Measurements from ENCODE around the gene PSMB8. TPM values are rescaled to one million over a fixed set of nuclear protein-coding genes. Genes with fewer than 3 reads are reported as not detected.

The PSMB8 gene
- total RNA-seq, 1 donor from 2014 or later = 44.9 TPM

DNA sequence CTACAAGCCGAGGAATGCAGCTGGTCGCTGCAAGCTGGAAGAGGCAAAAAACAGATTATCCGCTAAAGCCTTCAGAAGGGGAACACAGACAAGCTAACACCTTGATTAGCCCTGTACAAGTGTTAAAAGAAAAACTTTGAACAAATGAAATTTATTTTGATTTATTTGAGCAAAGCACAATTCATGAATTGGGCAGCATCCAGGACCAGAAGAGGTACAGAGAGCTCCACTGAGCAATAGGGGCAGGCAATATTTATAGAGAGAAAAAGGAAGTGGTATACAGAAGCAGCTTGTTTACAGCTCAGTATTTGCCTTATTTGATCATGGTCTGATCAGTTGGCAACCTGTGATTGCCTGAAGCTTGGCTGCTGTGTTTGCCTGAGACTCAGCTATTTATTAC is 44.7 kb downstream of the PSMB8 start:
- no peak for DNase-seq (ENCODE audit: low spot score)

DNA sequence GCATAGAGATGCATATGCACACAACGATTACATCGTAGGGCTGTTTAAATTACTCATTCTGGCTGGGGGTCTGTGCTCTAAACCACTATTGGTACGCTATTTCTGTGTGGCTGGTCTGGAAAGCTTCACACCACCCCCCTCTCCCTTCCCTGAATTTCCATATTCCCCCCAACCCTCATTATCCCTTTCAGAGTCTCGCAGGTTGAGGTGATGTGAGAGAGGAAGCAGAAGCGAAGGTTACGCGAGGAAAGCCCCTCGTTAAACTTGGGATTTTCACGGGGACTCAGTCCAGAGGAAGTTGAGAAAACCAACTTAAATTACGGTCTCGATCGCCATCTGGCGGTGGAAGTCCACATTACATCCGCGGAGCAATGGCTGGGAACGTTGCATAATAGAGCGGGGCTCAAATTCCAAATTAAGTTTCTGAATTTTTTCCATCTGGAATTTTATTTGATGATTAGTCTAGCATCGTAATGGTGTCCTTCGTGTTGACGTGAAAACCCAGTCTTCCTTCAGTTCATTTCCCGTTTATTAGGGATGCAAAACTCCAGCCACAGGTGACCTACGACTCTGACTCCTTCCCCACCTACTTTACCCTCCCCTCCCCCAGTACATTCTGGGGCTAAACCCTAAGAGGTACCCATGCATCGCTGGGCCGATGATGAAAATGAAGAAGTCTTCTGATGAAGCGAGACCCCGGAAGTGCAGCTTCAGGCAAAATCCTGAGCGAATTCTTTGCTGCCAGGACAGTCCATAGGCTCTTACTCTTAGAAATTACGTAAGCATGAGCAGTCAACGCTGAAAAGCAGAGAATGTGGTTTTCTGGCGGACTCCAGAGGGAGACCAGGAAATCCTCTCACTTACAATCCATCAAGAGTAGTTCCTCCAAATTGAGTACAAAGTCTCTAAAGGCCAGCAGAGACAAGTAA is 46.7 kb downstream of the PSMB8 start:
- peak; percentile 82 for DNase-seq (ENCODE audit: low spot score)

DNA sequence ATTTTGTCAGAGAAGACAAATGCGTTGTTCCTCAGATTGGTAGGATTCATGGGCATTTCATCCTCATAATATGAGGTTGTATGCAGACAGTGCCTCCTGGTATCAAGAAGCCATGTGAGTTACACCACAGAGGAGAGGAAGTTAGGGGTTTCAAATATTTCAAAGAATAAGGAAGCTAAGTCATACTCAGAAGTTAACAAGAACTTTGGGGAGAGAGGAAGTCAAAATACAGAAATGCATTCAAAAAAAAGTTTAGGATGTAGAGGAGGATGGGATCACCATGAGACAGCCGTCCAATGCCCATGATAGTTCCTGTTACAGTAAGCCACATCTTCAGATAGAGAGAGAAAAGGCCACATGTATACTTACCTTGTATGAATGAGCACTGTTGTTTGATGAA is 49.3 kb downstream of the PSMB8 start:
- no peak for DNase-seq (ENCODE audit: low spot score)

DNA sequence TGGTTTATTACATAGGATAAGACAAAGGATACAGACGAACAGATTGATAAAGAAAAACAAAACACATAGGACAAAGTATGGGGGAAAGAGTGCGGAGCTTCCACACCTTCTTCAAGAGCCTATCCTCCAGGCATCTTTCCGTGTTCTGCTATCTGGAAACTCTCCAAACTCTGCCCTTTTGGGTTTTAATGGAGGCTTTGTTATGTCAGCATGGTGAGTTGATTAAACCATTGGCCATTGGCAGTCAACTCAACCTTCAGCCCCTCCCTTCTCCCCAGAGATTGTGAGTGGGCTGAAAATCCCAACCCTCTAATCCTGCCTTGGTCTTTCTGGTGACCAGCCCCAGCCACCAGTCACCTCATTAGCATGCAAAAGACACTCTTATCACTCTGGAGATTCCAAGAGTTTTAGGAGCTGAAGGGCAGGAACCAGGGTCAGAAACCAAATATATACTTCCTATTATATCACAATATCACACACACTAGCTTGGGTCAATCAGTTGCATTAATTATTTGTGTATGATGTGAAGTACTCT is 50.9 kb downstream of the PSMB8 start:
- no peak for DNase-seq (ENCODE audit: low spot score)

Other genes with a start within 250 kb of the PSMB8 start
- 30.1 TPM for gene HLA-DQA1, start 206.6 kb downstream of the PSMB8 start, total RNA-seq
- 6.3 TPM for gene HLA-DQB1, start 177.4 kb downstream of the PSMB8 start, total RNA-seq
- gene HLA-DQA2, start 102.7 kb downstream of the PSMB8 start, total RNA-seq = 5.7 TPM
- 8.1 TPM for gene HLA-DQB2, start 80.5 kb downstream of the PSMB8 start, total RNA-seq
- gene HLA-DOB, start 27.0 kb downstream of the PSMB8 start, total RNA-seq = 1.9 TPM
- gene TAP2, start 5.3 kb downstream of the PSMB8 start, total RNA-seq = 40.1 TPM
- 26.3 TPM for gene TAP1, start 9.7 kb upstream of the PSMB8 start, total RNA-seq
- gene PSMB9, start 10.1 kb upstream of the PSMB8 start, total RNA-seq = 20.1 TPM
- gene HLA-DMB, start 97.0 kb upstream of the PSMB8 start, total RNA-seq = 31.0 TPM
- gene HLA-DMA, start 109.0 kb upstream of the PSMB8 start, total RNA-seq = 65.3 TPM
- 205 TPM for gene BRD2, start 124.5 kb upstream of the PSMB8 start, total RNA-seq
- gene HLA-DOA, start 165.5 kb upstream of the PSMB8 start, total RNA-seq = 25.6 TPM
- gene HLA-DPA1, start 229.6 kb upstream of the PSMB8 start, total RNA-seq = 145 TPM
- gene HLA-DPB1, start 231.9 kb upstream of the PSMB8 start, total RNA-seq = 82.5 TPM